GM12892 (cell line): ENCODE data around the gene C2CD5.

Source experiments
- POLR2A ChIP-seq: IDR thresholded peaks from 2 replicates; pipeline ENCODE4 v1.6.1; 2011; ENCODE audit warnings: low read depth, low read length, control low read depth
- POLR2AphosphoS5 ChIP-seq: IDR thresholded peaks from 2 replicates; pipeline ENCODE4 v1.6.1; 2011; ENCODE audit warnings: low read depth, low read length, control low read depth
- TAF1 ChIP-seq: IDR thresholded peaks from 2 replicates; pipeline ENCODE4 v1.6.1; 2011; ENCODE audit warnings: low read depth, mild to moderate bottlenecking, control low read depth, low read length, borderline replicate concordance

DNA sequence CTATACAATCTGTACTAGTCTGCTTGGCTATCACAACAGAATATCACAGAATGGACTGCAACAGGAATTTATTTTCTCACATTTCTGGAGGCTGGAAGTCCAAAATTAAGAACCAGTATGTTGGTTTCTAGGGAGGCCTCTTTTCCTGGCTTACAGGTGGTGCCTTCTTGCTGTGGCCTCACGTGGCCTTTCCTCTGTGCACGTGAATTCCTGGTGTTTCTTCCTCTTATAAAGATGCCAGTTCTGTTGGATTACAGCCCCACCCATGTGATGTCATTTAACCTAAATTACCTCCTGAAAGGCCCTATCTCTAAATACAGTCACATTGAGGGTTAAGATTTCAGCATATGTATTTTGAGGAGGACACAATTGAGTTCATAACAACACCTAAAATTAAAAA lies 32.1 kb upstream of the C2CD5 start:
- TF ChIP-seq TAF1 (no peak), POLR2A (no peak), POLR2AphosphoS5 (no peak)
